GM04504 (cell line): ENCODE measurements around the gene SRGAP3.
"Not testable (repeated sequence)": the region's sequence is repeated elsewhere in the genome, so short reads cannot be mapped to it uniquely, and the experiment has no call there.

ENCODE experiments used
- DNase-seq: peaks from one replicate; pipeline ENCODE4 v3.0.0-alpha.2; 2012; ENCODE audit warnings: low read depth

Gene SRGAP3

DNA sequence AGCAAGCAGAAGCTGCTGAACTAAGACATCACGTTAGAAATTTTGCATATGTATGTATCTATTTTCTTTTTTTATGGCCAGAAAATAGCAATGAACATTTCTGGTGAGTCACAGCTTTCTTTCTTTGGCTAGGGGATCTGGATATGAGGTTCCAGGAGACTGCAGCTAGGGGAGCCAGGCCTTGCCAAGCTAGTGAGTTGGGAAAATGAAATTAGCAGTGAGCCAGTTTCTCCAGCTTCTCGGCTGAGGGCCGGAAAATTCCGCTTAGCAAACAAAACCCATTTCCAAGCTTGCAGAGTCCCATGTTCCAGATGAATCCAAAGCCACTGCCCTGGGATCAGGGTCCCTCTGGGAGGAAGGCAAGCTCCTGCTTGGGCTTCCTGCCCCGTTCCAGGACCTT, 137.6 kb downstream of the SRGAP3 start:
- DNase-seq: peak; percentile 19

- DNase-seq: no peak
Observed at GRCh38 chr3:9111417-9111816, 138.0 kb downstream of the SRGAP3 start.

GRCh38 chr3:9110802-9111201, 138.6 kb downstream of the SRGAP3 start:
- DNase-seq: no peak

DNA sequence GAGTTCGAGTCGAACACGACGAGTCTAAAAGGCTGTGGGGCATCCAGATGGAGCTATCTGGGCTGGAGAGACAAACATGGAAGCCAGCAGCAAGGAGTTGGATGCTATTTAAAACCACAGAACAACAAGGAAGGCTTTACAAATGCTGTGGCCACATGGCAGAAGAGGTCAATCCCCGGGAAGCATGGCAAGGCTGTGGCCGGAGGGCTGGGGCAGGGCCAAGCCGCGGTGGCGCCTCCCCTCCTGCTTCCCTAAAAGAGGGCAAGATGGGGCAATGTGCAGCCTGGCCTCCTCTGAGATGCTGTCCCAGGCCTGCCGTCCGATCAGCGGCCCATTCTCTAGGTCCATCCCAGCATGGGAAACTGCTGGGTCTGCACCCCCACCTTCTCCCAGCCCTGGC, 139.1 kb downstream of the SRGAP3 start:
- DNase-seq: no peak

GRCh38 chr3:9109568-9109914, 139.9 kb downstream of the SRGAP3 start:
- no peak for DNase-seq

- DNase-seq: no peak
Observed at GRCh38 chr3:9108876-9109567, 140.4 kb downstream of the SRGAP3 start.

- DNase-seq: no peak
Observed at GRCh38 chr3:9107738-9108137, 141.7 kb downstream of the SRGAP3 start.

GRCh38 chr3:9105421-9105820, 144.0 kb downstream of the SRGAP3 start:
- DNase-seq: no peak

DNA sequence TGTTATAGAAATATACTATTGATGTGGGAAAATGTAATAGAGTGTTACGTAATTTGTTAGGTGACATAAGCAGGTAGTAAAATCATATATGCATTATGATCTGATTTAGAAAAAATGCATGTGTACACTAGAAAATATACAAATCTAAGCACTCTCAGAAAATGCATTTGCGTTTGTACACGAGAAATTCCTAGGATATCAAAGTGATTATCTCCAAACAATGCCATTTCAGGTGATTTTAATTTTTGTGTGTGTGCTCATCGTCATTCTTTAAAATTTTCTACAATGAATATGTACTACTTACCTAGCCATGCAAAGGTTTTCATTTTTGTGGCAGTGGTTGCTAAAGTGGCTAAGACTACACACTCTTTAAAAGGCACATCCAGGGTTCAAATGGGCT, 145.3 kb downstream of the SRGAP3 start:
- DNase-seq: no peak

GRCh38 chr3:9102240-9102981, 147.0 kb downstream of the SRGAP3 start:
- no peak for DNase-seq

GRCh38 chr3:9101286-9101685, 148.2 kb downstream of the SRGAP3 start:
- DNase-seq: no peak

DNA sequence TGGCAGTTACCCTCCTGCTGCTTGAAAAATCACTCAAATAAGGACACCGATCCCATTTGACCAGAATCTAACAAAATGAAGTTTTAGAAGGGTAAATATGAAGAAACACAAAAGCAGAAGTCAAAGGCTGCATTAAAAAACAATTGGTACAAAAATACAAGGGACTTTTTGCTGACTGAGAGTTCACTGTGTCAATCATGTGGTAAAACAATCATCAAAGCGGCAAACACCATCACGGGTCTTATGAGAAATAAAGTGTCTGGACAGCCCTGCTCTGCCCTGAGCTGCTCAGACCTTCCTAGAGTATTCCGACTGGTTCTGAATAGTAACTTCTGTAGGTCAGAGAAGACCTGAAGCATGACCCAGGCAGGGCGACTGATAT, 148.9 kb downstream of the SRGAP3 start:
- DNase-seq: no peak

DNA sequence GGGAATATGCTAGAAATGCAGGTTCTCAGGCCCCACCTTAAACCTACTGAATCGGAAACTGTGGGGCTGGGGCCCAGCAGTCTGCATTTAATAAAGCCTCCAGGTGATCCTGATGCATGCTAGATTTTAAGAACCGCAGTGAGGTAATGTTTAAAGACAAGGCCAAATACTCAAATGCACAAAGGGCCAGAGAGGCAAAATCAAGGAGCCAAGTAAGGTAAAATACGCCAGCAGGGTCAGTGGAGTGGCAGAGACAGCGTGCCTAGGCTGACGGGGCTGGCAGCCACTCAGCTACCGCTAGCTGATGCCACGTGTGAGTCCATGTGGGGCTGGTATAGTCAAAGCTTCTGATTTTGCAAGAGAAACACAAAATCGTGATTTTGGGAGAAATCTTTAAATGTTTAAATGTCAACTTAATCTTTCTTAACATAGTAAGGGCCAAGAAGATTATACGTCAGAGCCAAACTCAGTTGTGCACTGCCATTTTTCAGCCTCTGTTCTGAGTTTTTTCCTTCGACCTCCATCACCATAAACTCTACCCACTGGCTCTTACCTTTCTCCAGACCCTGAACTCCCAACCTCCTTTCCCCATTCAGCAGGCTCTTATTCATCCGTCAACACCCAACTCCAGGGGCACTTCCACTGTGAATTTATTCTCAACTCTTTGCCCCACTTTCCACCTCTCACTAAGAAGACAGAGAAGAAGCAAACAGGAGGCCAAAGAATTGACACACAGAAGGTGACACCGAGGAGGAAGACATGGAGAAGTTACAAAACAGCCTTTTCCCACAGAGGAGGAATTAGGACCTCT, 149.5 kb downstream of the SRGAP3 start:
- DNase-seq: no peak

- no peak for DNase-seq
Observed at GRCh38 chr3:9098716-9099675, 150.4 kb downstream of the SRGAP3 start.

DNA sequence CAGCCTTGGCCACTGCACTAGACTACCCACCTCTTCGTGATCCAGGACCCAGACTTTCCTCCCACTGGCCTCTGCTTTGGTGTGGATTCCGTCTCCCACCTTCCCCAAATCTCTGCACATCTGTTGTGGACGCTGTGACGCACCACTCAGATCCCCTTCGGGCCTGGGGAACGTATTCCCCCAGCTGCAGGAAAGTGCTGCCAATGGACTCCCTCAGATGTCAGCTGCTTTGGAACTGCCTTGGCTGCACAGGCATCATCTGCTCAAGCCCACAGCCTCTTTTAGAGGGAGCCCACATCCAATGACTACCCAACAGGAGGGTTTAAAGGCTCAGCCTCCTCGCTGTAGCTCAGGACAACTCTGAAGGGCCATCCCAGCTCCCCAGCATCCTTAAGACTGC, 152.0 kb downstream of the SRGAP3 start:
- DNase-seq: no peak

GRCh38 chr3:9091486-9092235, 157.8 kb downstream of the SRGAP3 start:
- DNase-seq: no peak

GRCh38 chr3:9088441-9089353, 160.7 kb downstream of the SRGAP3 start:
- DNase-seq: no peak

DNA sequence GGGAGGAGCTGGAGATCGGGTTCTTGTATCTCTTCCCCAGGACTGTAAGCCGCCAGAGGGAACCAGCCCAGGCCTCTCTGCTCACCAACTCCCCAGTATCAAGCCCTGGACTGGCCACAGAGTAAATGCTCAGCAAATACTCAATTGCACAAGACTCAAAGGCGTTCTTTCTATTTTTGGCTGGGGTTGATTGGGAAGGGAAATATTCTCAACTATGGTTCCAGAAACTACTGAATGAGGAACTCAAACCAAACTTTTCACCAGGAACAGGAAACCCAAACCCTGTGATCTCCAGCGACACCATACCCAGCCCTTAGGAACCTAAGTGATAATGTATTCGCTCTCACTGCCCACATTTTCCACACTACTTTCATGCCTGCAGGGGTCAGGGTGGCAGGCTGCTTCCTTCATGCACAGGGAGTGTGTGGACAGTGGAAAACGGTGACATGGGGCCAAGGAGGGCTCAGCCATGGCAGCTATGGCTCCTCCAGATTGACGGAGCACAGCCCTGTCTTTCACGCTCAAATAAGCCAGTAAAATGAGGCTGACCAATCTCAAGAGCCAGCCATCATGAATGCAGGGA, 161.5 kb downstream of the SRGAP3 start:
- DNase-seq: no peak

DNA sequence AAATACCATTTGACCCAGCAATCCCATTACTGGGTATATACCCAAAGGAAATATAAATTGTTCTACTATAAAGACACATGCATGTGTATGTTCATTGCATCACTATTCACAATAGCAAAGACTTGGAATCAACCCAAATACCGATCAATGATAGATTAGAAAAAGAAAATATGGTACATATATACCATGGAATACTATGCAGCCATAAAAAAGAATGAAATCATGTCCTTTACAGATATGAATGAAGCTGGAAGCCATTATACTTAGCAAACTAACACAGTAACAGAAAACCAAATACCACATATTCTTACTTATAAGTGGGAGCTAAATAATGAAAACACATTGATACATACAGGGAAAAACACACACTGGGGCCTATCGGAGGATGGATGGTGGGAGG, 164.0 kb downstream of the SRGAP3 start:
- not testable (repeated sequence) for DNase-seq
